H1 (cell line): ENCODE measurements around the gene KLHL40. TPM values are rescaled to one million over a fixed set of nuclear protein-coding genes. Genes with fewer than 3 reads are reported as not detected.

ENCODE experiments used
- CTCF ChIA-PET: fragments of 300-600 bp; sonication (Branson Sonifier 250); formaldehyde crosslinking; loops from one replicate; lab custom pipeline; 2021; ENCODE audit not compliant: partially characterized antibody; lab: Charles Lee
- POLR2A ChIA-PET: fragments of 300-600 bp; sonication (Branson Sonifier 250); formaldehyde crosslinking; loops from one replicate; lab custom pipeline; 2021; ENCODE audit warnings: inconsistent platforms; ENCODE audit not compliant: partially characterized antibody; lab: Charles Lee
- DNase-seq, 2 experiments: peaks; one replicate each; pipeline versions ENCODE4 v3.0.0 to v3.0.0-alpha.2; 2010 to 2022; ENCODE audit warnings: low spot score in 2 of 2, low read depth in 1 of 2, mixed read lengths in 1 of 2
- FAIRE-seq: peaks from 2 replicates; lab custom pipeline; 2011; peaks lifted over from hg19 to GRCh38; lab: Jason Lieb, UNC
- H2AFZ ChIP-seq: 2 replicates; pipeline ENCODE4 v1.8.1; 2012; ENCODE audit warnings: low read length, inconsistent platforms
- H2AK5ac ChIP-seq: 2 replicates; pipeline ENCODE4 v1.6.1; 2013; ENCODE audit warnings: low read depth, low read length
- H2BK120ac ChIP-seq: replicated peaks from 2 replicates; pipeline ENCODE3; 2013; ENCODE audit warnings: low read depth, low read length, inconsistent platforms
- H2BK12ac ChIP-seq: 2 replicates; pipeline ENCODE4 v1.6.1; 2013; ENCODE audit warnings: low read depth, low read length
- H2BK15ac ChIP-seq: 2 replicates; pipeline ENCODE4 v1.6.1; 2013; ENCODE audit warnings: low read length
- H2BK20ac ChIP-seq: 2 replicates; pipeline ENCODE4 v1.6.1; 2013; ENCODE audit warnings: low read length
- H2BK5ac ChIP-seq: 2 replicates; pipeline ENCODE4 v1.6.1; 2013; ENCODE audit warnings: low read depth, low read length
- H3K14ac ChIP-seq: 2 replicates; pipeline ENCODE4 v1.6.1; 2013; ENCODE audit warnings: inconsistent platforms; ENCODE audit not compliant: insufficient read length
- H3K18ac ChIP-seq: 2 replicates; pipeline ENCODE4 v1.6.1; 2013; ENCODE audit warnings: low read length; ENCODE audit errors: extremely low read depth
- H3K23ac ChIP-seq: 2 replicates; pipeline ENCODE4 v1.6.1; 2013; ENCODE audit warnings: inconsistent platforms; ENCODE audit not compliant: insufficient read length
- H3K23me2 ChIP-seq: 2 replicates; pipeline ENCODE4 v1.6.1; 2013; ENCODE audit warnings: low read depth, low read length
- H3K27ac ChIP-seq: 2 replicates; pipeline ENCODE4 v1.6.1; 2011; ENCODE audit warnings: low read depth, low read length, inconsistent platforms
- H3K27me3 ChIP-seq, 4 experiments: replicated peaks in 1 of 4; 1 replicate in 1 of 4; 2 replicates in 3 of 4; pipeline versions ENCODE4 v1.6.1 to v1.8.1; 2011 to 2013; ENCODE audit warnings: low read length in 3 of 4, mild to moderate bottlenecking in 3 of 4, inconsistent platforms in 2 of 4, mixed read lengths in 2 of 4, moderate library complexity in 1 of 4; ENCODE audit not compliant: control insufficient read depth in 3 of 4, insufficient read depth in 3 of 4; ENCODE audit errors: extremely low read depth in 1 of 4
- H3K36me3 ChIP-seq, 4 experiments: 2 replicates each; pipeline versions ENCODE4 v1.6.1 to v1.8.1; 2011 to 2013; ENCODE audit warnings: mild to moderate bottlenecking in 4 of 4, low read length in 3 of 4, moderate library complexity in 2 of 4, control low read depth in 1 of 4, inconsistent platforms in 1 of 4; ENCODE audit not compliant: insufficient read depth in 4 of 4, control insufficient read depth in 2 of 4
- H3K4ac ChIP-seq: replicated peaks from 2 replicates; pipeline ENCODE3; 2013; ENCODE audit warnings: low read length, low read depth, mixed read lengths, inconsistent platforms; ENCODE audit not compliant: insufficient read length
- H3K4me1 ChIP-seq, 4 experiments: replicated peaks in 1 of 4; 1 replicate in 1 of 4; 2 replicates in 3 of 4; pipeline versions ENCODE4 v1.6.1 to v1.8.1; 2011 to 2013; ENCODE audit warnings: low read length in 3 of 4, inconsistent platforms in 2 of 4, mixed read lengths in 1 of 4; ENCODE audit not compliant: insufficient read depth in 4 of 4, control insufficient read depth in 3 of 4
- H3K4me2 ChIP-seq, 2 experiments: 2 replicates each; pipeline versions ENCODE4 v1.6.1 to v1.8.1; 2011 to 2013; ENCODE audit warnings: low read depth in 2 of 2, low read length in 2 of 2, control low read depth in 1 of 2, inconsistent platforms in 1 of 2, mild to moderate bottlenecking in 1 of 2; ENCODE audit not compliant: insufficient read depth in 1 of 2
- H3K4me3 ChIP-seq, 4 experiments: fragments of 200-600, 300-600 bp in 1 of 4; sonication (generic), shearing (Covaris generic), sonication (Bioruptor Twin) in 1 of 4; 2 replicates each; pipeline versions ENCODE4 v1.5.1 to v1.8.1; 2011 to 2016; ENCODE audit warnings: low read length in 4 of 4, low read depth in 3 of 4, control low read depth in 2 of 4, inconsistent platforms in 2 of 4, mild to moderate bottlenecking in 2 of 4, mixed read lengths in 1 of 4, moderate library complexity in 1 of 4; ENCODE audit not compliant: insufficient read depth in 2 of 4; ENCODE audit errors: extremely low read depth in 1 of 4
- H3K56ac ChIP-seq: replicated peaks from 2 replicates; pipeline ENCODE3; 2013; ENCODE audit warnings: low read depth, mild to moderate bottlenecking, mixed read lengths, low read length, inconsistent platforms; ENCODE audit not compliant: insufficient read length
- H3K79me1 ChIP-seq: 2 replicates; pipeline ENCODE4 v1.6.1; 2013; ENCODE audit warnings: low read depth, low read length, control low read depth
- H3K79me2 ChIP-seq, 2 experiments: 2 replicates each; pipeline versions ENCODE4 v1.6.1 to v1.8.1; 2012 to 2013; ENCODE audit warnings: low read length in 2 of 2, mild to moderate bottlenecking in 2 of 2, inconsistent platforms in 1 of 2; ENCODE audit not compliant: insufficient read depth in 2 of 2, control insufficient read depth in 1 of 2
- H3K9ac ChIP-seq, 4 experiments: replicated peaks in 1 of 4; 1 replicate in 1 of 4; 2 replicates in 3 of 4; pipeline versions ENCODE4 v1.6.1 to v1.8.1; 2011 to 2013; ENCODE audit warnings: low read depth in 3 of 4, low read length in 3 of 4, control low read depth in 2 of 4, mild to moderate bottlenecking in 2 of 4, moderate library complexity in 2 of 4, inconsistent platforms in 1 of 4; ENCODE audit errors: extremely low read depth in 1 of 4
- H3K9me3 ChIP-seq, 2 experiments: 2 replicates each; pipeline versions ENCODE4 v1.6.1 to v1.8.1; 2012 to 2013; ENCODE audit warnings: mild to moderate bottlenecking in 2 of 2, moderate library complexity in 2 of 2, control low read depth in 1 of 2, inconsistent platforms in 1 of 2, low read depth in 1 of 2, low read length in 1 of 2, mixed read lengths in 1 of 2; ENCODE audit not compliant: insufficient read depth in 2 of 2
- H4K20me1 ChIP-seq, 2 experiments: replicated peaks in 1 of 2; 2 replicates each; pipeline versions ENCODE3 to v1.8.1; 2011 to 2013; ENCODE audit warnings: inconsistent platforms in 2 of 2, low read length in 2 of 2, mild to moderate bottlenecking in 1 of 2; ENCODE audit not compliant: insufficient read depth in 2 of 2, control insufficient read depth in 1 of 2
- H4K5ac ChIP-seq: 2 replicates; pipeline ENCODE4 v1.6.1; 2013; ENCODE audit warnings: low read length, low read depth, mixed read lengths, inconsistent platforms; ENCODE audit not compliant: insufficient read length
- H4K8ac ChIP-seq: 2 replicates; pipeline ENCODE4 v1.8.0; 2013; ENCODE audit warnings: mild to moderate bottlenecking, moderate library complexity, low read length, inconsistent platforms; ENCODE audit not compliant: insufficient read depth; ENCODE audit errors: extremely low read depth
- H4K91ac ChIP-seq: replicated peaks from 2 replicates; pipeline ENCODE3; 2013; ENCODE audit warnings: low read length, mixed read lengths, inconsistent platforms; ENCODE audit not compliant: insufficient read length
- EZH2 ChIP-seq: fragments of 200-600 bp; sonication (generic); IDR thresholded peaks from 2 replicates; pipeline ENCODE4 v1.7.1; 2012; ENCODE audit warnings: low read depth, mild to moderate bottlenecking, moderate library complexity, low read length, inconsistent platforms; ENCODE audit not compliant: severe bottlenecking
- MAFK ChIP-seq: IDR thresholded peaks from 2 replicates; pipeline ENCODE4 v1.6.1; 2012; ENCODE audit warnings: low read depth, mild to moderate bottlenecking, improper control_type of control experiment, low read length
- MAX ChIP-seq: IDR thresholded peaks from 2 replicates; pipeline ENCODE4 v1.6.1; 2012; ENCODE audit warnings: inconsistent platforms
- PHF8 ChIP-seq: fragments of 200-600 bp; sonication (generic); conservative IDR thresholded peaks from 2 replicates; pipeline ENCODE4 v1.7.1; 2012; ENCODE audit warnings: low read depth, mild to moderate bottlenecking, inconsistent platforms, low read length, moderate library complexity
- SP1 ChIP-seq: IDR thresholded peaks from 2 replicates; pipeline ENCODE4 v1.6.1; 2011; ENCODE audit warnings: low read depth, low read length
- WGBS, 2 experiments: shearing (Covaris generic) in 1 of 2; methylation state at CpG; one replicate each; pipeline versions ENCODE4 v1.1.6 to v1.1.7; 2013 to 2015; ENCODE audit warnings: low lambda C conversion rate in 2 of 2, mixed read lengths in 2 of 2, inconsistent platforms in 1 of 2, low coverage in 1 of 2, missing lambda C conversion rate in 1 of 2; ENCODE audit not compliant: insufficient replicate concordance in 2 of 2, insufficient coverage in 1 of 2, insufficient read length in 1 of 2; ENCODE audit errors: extremely low coverage in 1 of 2, missing lambda C conversion rate in 1 of 2; 5-methylcytosine and 5-hydroxymethylcytosine counted together
- polyA plus RNA-seq, 7 experiments: library from polyadenylated mRNA; depleted of rRNA in 3 of 7; stranded (reverse) in 5 of 7; unstranded in 2 of 7; fragments of >200 nt in 5 of 7; fragments of 200-250 nt in 2 of 7; gene quantifications; 1 replicate in 5 of 7; 2 replicates in 1 of 7; 4 replicates in 1 of 7; pipeline versions ENCODE4 v1.2.1 to v1.2.3, GENCODE V29; 2011 to 2013; ENCODE audit warnings: missing spikeins in 2 of 7, mixed read lengths in 2 of 7
- total RNA-seq: library from RNA; stranded (reverse); fragmentation: NEBNext Ultra II Directional; extraction: Animal tissue kit (Norgen Biotek cat#: 25700); gene quantifications from 2 replicates; pipeline ENCODE4 v1.2.1, GENCODE V29; 2021

KLHL40 gene
- total and polyA plus RNA-seq, 2 of the 8 experiments (the other 6 are each of a cell fraction or from before 2014, with no cell fraction given), result 0.02 TPM; not detected in 1

- Histone ChIP-seq H2BK15ac (peak overlapping the region; percentile 61; the same call in 1 of the 2 replicates), H3K4me2 (peak overlapping the region in 1 of 2 experiments; percentile 6; a peak in 1 of 4 replicates), H3K79me1 (0 out of 2 replicates have a peak, but pooled peaks cover 2% of the 10 kb centered on the region), H2BK5ac (0 out of 2 replicates have a peak overlapping the region, but pooled peaks have one; percentile 44), H2BK20ac (0 out of 2 replicates have a peak overlapping the region, but pooled peaks have one; percentile 72), H3K23ac (no peak overlapping the region), H3K36me3 (peaks cover 0 to 12% (median 9%) of the 10 kb centered on the region in 4 experiments; a peak in 6 of 8 replicates), H3K4ac (no peak overlapping the region), H2BK12ac (0 out of 2 replicates have a peak overlapping the region, but pooled peaks have one; percentile 39)
- FAIRE-seq, result no peak
- peak in 1 of 2 experiments; percentile 52 for DNase-seq
- TF ChIP-seq MAFK (no peak), MAX (no peak), SP1 (no peak), PHF8 (no peak), EZH2 (no peak)
- TF ChIP-seq, all 59 proteins: peak for 0
- peaks cover 6 to 42% (median 32%) of the 10 kb centered on the region in 4 experiments for H3K4me1 ChIP-seq
- POLR2A ChIA-PET, result interaction anchor here (0.7 to 3.6 kb wide), 18 partner anchors 8 to 381 kb away, joined by 3 to 14 read pairs (median 4); partner anchors contain the start of genes NKTR, SEC22C and SS18L2
- no peak overlapping the region for H3K56ac ChIP-seq
- H4K20me1 ChIP-seq, result peaks cover 2 to 4% of the 10 kb centered on the region in 2 experiments
- H3K79me2 ChIP-seq, result no peaks in the 10 kb centered on the region
- no peaks in the 10 kb centered on the region for H3K27me3 ChIP-seq
- H3K4me3 ChIP-seq, result no peak overlapping the region
- H4K8ac ChIP-seq, result no peak overlapping the region; the same call in 1 of the 2 replicates
- H3K14ac ChIP-seq, result no peak overlapping the region
- WGBS, 2 experiments, result 79% methylated on average over 9 of the region's 9 CpGs; no CpG with 5 or more reads in 1 of the 2 experiments
- H4K5ac ChIP-seq, result no peak overlapping the region
- CTCF ChIA-PET, result interaction anchor here (0.7 to 4.3 kb wide), 15 partner anchors 9 to 401 kb away, joined by 3 to 31 read pairs (median 5); no protein-coding TSS in a partner anchor
- H3K23me2 ChIP-seq, result peaks cover 3% of the 10 kb centered on the region; the same call in 1 of the 2 replicates
- H3K18ac ChIP-seq, result 0 out of 2 replicates have a peak overlapping the region, but pooled peaks have one; percentile 27
- no peaks in the 10 kb centered on the region for H3K9me3 ChIP-seq
- peak overlapping the region; percentile 65; the same call in 1 of the 2 replicates for H2AK5ac ChIP-seq
- peak overlapping the region; percentile 60 for H4K91ac ChIP-seq
- no peak overlapping the region for H2AFZ ChIP-seq
- no peak overlapping the region for H2BK120ac ChIP-seq
- no peak overlapping the region for H3K9ac ChIP-seq
- H3K27ac ChIP-seq, result no peak overlapping the region
Measured at GRCh38 chr3:42651248-42652091, 33.9 kb upstream of the KLHL40 start.
